Nephron progenitor cell (in vitro differentiated cells): ENCODE measurements around the gene ASCL1.

Source experiments
- DNase-seq: peaks from one replicate; pipeline ENCODE4 v3.0.0; 2021
- H3K27ac Mint-ChIP-seq: 2 replicates; pipeline ENCODE4 v1.8.0; 2021; ENCODE audit warnings: mild to moderate bottlenecking, moderate library complexity, mixed read lengths
- H3K27me3 Mint-ChIP-seq: 2 replicates; pipeline ENCODE4 v1.8.0; 2021; ENCODE audit warnings: mild to moderate bottlenecking, low read depth, mixed read lengths; ENCODE audit not compliant: poor library complexity
- H3K36me3 Mint-ChIP-seq: 2 replicates; pipeline ENCODE4 v1.8.0; 2021; ENCODE audit warnings: low read depth, mixed read lengths
- H3K4me1 Mint-ChIP-seq: 2 replicates; pipeline ENCODE4 v1.8.0; 2021; ENCODE audit warnings: mixed read lengths
- H3K4me3 Mint-ChIP-seq: 2 replicates; pipeline ENCODE4 v1.8.0; 2021; ENCODE audit warnings: mild to moderate bottlenecking, moderate library complexity, mixed read lengths
- H3K9me3 Mint-ChIP-seq: 2 replicates; pipeline ENCODE4 v1.8.0; 2021; ENCODE audit warnings: mild to moderate bottlenecking, moderate library complexity, mixed read lengths
- TF ChIP-seq, protein P1 (sequence below): fragments of 200-600 bp; sonication (generic); IDR thresholded peaks from 2 replicates; pipeline ENCODE4 v1.5.0; 2021; ENCODE audit warnings: antibody characterized with exemption

The ASCL1 gene

GRCh38 chr12:102954134-102954533 is 3.3 kb upstream of the ASCL1 start:
- Mint-ChIP-seq H3K27ac (no peak overlapping the region), H3K9me3 (peaks cover 3% of the 10 kb centered on the region), H3K4me1 (peaks cover 41% of the 10 kb centered on the region), H3K36me3 (no peaks in the 10 kb centered on the region), H3K27me3 (peaks cover 100% of the 10 kb centered on the region), H3K4me3 (no peak overlapping the region)
- TF ChIP-seq, protein P1, sequence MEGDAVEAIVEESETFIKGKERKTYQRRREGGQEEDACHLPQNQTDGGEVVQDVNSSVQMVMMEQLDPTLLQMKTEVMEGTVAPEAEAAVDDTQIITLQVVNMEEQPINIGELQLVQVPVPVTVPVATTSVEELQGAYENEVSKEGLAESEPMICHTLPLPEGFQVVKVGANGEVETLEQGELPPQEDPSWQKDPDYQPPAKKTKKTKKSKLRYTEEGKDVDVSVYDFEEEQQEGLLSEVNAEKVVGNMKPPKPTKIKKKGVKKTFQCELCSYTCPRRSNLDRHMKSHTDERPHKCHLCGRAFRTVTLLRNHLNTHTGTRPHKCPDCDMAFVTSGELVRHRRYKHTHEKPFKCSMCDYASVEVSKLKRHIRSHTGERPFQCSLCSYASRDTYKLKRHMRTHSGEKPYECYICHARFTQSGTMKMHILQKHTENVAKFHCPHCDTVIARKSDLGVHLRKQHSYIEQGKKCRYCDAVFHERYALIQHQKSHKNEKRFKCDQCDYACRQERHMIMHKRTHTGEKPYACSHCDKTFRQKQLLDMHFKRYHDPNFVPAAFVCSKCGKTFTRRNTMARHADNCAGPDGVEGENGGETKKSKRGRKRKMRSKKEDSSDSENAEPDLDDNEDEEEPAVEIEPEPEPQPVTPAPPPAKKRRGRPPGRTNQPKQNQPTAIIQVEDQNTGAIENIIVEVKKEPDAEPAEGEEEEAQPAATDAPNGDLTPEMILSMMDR, result no peak
- no peak for DNase-seq

DNA sequence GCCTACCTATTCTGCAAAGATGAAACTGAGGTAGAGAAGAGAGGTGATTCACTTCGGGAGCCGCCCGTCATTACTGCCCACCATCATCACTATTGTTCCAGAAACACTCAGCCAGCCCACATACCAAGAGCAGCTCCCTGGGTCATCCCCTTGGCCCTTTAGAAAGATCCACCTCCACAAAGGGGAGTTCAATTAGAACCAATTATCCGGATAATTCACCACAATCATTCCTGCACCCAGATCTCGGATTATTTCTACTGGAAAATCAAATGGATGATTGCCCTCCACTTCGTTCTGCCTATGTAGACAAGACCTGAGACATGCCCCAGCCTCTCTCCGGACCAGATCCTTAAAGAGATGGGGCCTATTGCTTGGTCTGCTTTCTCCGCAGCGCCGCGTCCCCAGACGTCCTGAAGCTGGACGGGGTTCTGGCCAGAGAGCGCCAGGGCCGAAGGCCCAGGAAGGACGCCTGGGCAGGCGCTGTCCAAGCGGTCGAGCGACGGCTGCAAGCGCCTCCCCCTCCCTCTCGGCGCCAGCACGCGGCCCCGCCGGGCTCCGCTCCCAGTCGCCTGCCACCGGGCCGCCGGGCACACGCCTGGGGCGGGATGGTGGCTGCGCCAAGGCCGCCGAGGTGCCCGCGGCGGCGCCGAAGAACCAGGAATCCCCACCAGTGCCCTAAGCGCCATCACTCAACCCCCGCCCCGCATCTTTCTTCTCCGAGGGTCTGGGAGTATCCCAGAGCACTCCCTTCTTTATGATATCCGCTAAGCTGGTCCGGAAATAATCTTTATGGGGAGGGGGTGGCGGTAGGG is 1.3 kb upstream of the ASCL1 start:
- peaks cover 3% of the 10 kb centered on the region for H3K9me3 Mint-ChIP-seq
- peaks cover 100% of the 10 kb centered on the region for H3K27me3 Mint-ChIP-seq
- peak; percentile 57 for DNase-seq
- TF ChIP-seq, protein P1, result no peak
- no peak overlapping the region for H3K27ac Mint-ChIP-seq
- peaks cover 32% of the 10 kb centered on the region for H3K4me1 Mint-ChIP-seq
- peak overlapping the region; percentile 86 for H3K4me3 Mint-ChIP-seq
- H3K36me3 Mint-ChIP-seq, result no peaks in the 10 kb centered on the region

- Mint-ChIP-seq H3K27ac (no peak overlapping the region), H3K27me3 (peaks cover 100% of the 10 kb centered on the region), H3K4me3 (peak overlapping the region; percentile 86), H3K9me3 (peaks cover under 1% of the 10 kb centered on the region), H3K4me1 (peaks cover 38% of the 10 kb centered on the region), H3K36me3 (no peaks in the 10 kb centered on the region)
- no peak for DNase-seq
- TF ChIP-seq, protein P1, result no peak
Measured at GRCh38 chr12:102956738-102957327, 641 bp upstream of the ASCL1 start.

GRCh38 chr12:102958073-102958829 is 777 bp downstream of the ASCL1 start:
- H3K27ac Mint-ChIP-seq, result no peak overlapping the region
- peaks cover 44% of the 10 kb centered on the region for H3K4me1 Mint-ChIP-seq
- TF ChIP-seq, protein P1, result no peak
- H3K9me3 Mint-ChIP-seq, result peaks cover 10% of the 10 kb centered on the region
- peak overlapping the region; percentile 86 for H3K4me3 Mint-ChIP-seq
- H3K36me3 Mint-ChIP-seq, result no peaks in the 10 kb centered on the region
- peak; percentile 77 for DNase-seq
- H3K27me3 Mint-ChIP-seq, result peaks cover 100% of the 10 kb centered on the region

DNA sequence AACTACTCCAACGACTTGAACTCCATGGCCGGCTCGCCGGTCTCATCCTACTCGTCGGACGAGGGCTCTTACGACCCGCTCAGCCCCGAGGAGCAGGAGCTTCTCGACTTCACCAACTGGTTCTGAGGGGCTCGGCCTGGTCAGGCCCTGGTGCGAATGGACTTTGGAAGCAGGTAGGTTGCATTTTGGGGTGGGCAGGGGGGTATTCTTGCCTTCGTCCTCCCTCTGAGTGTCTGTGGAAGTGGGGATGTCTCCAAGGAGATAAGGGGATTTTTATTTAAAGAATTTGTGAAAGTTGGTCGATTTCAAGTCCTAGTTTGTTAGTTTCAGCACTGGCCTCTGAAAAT is 1.3 kb downstream of the ASCL1 start:
- Mint-ChIP-seq H3K9me3 (peaks cover 15% of the 10 kb centered on the region), H3K4me1 (peaks cover 44% of the 10 kb centered on the region), H3K27ac (no peak overlapping the region), H3K27me3 (peaks cover 100% of the 10 kb centered on the region), H3K4me3 (peak overlapping the region; percentile 72), H3K36me3 (peaks cover 2% of the 10 kb centered on the region)
- TF ChIP-seq, protein P1, result no peak
- DNase-seq, result no peak
